Astrocyte (in vitro differentiated cells and primary cell): ENCODE data around the gene MUC6.

Experiments
- EZH2 ChIP-seq: IDR thresholded peaks from 2 replicates; pipeline ENCODE4 v1.6.1; 2012; ENCODE audit warnings: mild to moderate bottlenecking, low read length, inconsistent platforms; ENCODE audit not compliant: insufficient read depth
- TF ChIP-seq, protein P1 (sequence below): IDR thresholded peaks from 2 replicates; pipeline ENCODE4 v1.5.1; 2011; ENCODE audit warnings: low read depth, mild to moderate bottlenecking, inconsistent platforms, low read length, moderate library complexity; ENCODE audit not compliant: insufficient read depth

GRCh38 chr11:1054143-1055108, 17.9 kb upstream of the MUC6 start:
- TF ChIP-seq, protein P1, sequence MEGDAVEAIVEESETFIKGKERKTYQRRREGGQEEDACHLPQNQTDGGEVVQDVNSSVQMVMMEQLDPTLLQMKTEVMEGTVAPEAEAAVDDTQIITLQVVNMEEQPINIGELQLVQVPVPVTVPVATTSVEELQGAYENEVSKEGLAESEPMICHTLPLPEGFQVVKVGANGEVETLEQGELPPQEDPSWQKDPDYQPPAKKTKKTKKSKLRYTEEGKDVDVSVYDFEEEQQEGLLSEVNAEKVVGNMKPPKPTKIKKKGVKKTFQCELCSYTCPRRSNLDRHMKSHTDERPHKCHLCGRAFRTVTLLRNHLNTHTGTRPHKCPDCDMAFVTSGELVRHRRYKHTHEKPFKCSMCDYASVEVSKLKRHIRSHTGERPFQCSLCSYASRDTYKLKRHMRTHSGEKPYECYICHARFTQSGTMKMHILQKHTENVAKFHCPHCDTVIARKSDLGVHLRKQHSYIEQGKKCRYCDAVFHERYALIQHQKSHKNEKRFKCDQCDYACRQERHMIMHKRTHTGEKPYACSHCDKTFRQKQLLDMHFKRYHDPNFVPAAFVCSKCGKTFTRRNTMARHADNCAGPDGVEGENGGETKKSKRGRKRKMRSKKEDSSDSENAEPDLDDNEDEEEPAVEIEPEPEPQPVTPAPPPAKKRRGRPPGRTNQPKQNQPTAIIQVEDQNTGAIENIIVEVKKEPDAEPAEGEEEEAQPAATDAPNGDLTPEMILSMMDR: no peak
- no peak for TF ChIP-seq EZH2
